ENCODE results near the gene SPACA5. TPM values are rescaled to one million over a fixed set of nuclear protein-coding genes. Genes with fewer than 3 reads are reported as not detected.
"Not testable (repeated sequence)": the region's sequence is repeated elsewhere in the genome, so short reads cannot be mapped to it uniquely, and the experiment has no call there.

The SPACA5 gene
- total RNA-seq, 1 donor from 2014 or later: not detected

GRCh38 chrX:48030237-48030636, 23.4 kb downstream of the SPACA5 start:
- Mint-ChIP-seq H3K4me1 (peaks cover 10% of the 10 kb centered on the region), H3K4me3 (no peak overlapping the region), H3K27ac (ENCODE audit: unreplicated experiment) (no peak overlapping the region), H3K9me3 (peaks cover 3% of the 10 kb centered on the region), H3K36me3 (ENCODE audit: low read depth) (no peaks in the 10 kb centered on the region), H3K27me3 (ENCODE audit: low read depth) (no peaks in the 10 kb centered on the region)
- no peak for DNase-seq (ENCODE audit: low read depth, low spot score)
- TF ChIP-seq CTCF (conservative IDR thresholded peaks at IDR 0.05): no peak

GRCh38 chrX:48030641-48031173, 23.9 kb downstream of the SPACA5 start:
- DNase-seq (ENCODE audit: low read depth, low spot score); H3K9me3 Mint-ChIP-seq; H3K27ac Mint-ChIP-seq (ENCODE audit: unreplicated experiment); H3K4me1 Mint-ChIP-seq; H3K4me3 Mint-ChIP-seq; H3K36me3 Mint-ChIP-seq (ENCODE audit: low read depth); H3K27me3 Mint-ChIP-seq (ENCODE audit: low read depth): not testable (repeated sequence)

- DNase-seq (ENCODE audit: low read depth, low spot score): no peak
- TF ChIP-seq CTCF (conservative IDR thresholded peaks at IDR 0.05): no peak
- H3K9me3 Mint-ChIP-seq: peaks cover 3% of the 10 kb centered on the region
- H3K4me3 Mint-ChIP-seq: no peak overlapping the region
- peaks cover 3% of the 10 kb centered on the region for H3K36me3 Mint-ChIP-seq (ENCODE audit: low read depth)
- no peaks in the 10 kb centered on the region for H3K4me1 Mint-ChIP-seq
- H3K27me3 Mint-ChIP-seq (ENCODE audit: low read depth): no peaks in the 10 kb centered on the region
- H3K27ac Mint-ChIP-seq (ENCODE audit: unreplicated experiment): no peak overlapping the region
Measured at GRCh38 chrX:48035891-48036290, 29.1 kb downstream of the SPACA5 start.

GRCh38 chrX:48043056-48043455, 36.3 kb downstream of the SPACA5 start:
- Mint-ChIP-seq H3K9me3 (peaks cover 10% of the 10 kb centered on the region), H3K27me3 (ENCODE audit: low read depth) (no peaks in the 10 kb centered on the region), H3K4me1 (no peaks in the 10 kb centered on the region), H3K27ac (ENCODE audit: unreplicated experiment) (no peak overlapping the region), H3K36me3 (ENCODE audit: low read depth) (peaks cover 5% of the 10 kb centered on the region), H3K4me3 (no peak overlapping the region)
- no peak for TF ChIP-seq CTCF (conservative IDR thresholded peaks at IDR 0.05)
- DNase-seq (ENCODE audit: low read depth, low spot score): no peak

GRCh38 chrX:48045410-48046311, 38.9 kb downstream of the SPACA5 start:
- Mint-ChIP-seq H3K9me3 (peaks cover 10% of the 10 kb centered on the region), H3K36me3 (ENCODE audit: low read depth) (peaks cover 2% of the 10 kb centered on the region), H3K27me3 (ENCODE audit: low read depth) (no peaks in the 10 kb centered on the region), H3K4me3 (no peak overlapping the region), H3K4me1 (no peaks in the 10 kb centered on the region), H3K27ac (ENCODE audit: unreplicated experiment) (no peak overlapping the region)
- DNase-seq (ENCODE audit: low read depth, low spot score): no peak
- no peak for TF ChIP-seq CTCF (conservative IDR thresholded peaks at IDR 0.05)

GRCh38 chrX:48046846-48047245, 40.1 kb downstream of the SPACA5 start:
- H3K4me1 Mint-ChIP-seq: no peaks in the 10 kb centered on the region
- no peaks in the 10 kb centered on the region for H3K27me3 Mint-ChIP-seq (ENCODE audit: low read depth)

More at GRCh38 chrX:48046846-48047245, 40.1 kb downstream of the SPACA5 start:
- TF ChIP-seq CTCF (conservative IDR thresholded peaks at IDR 0.05): no peak
- peaks cover 10% of the 10 kb centered on the region for H3K9me3 Mint-ChIP-seq
- H3K36me3 Mint-ChIP-seq (ENCODE audit: low read depth): peaks cover 2% of the 10 kb centered on the region
- H3K4me3 Mint-ChIP-seq: no peak overlapping the region
- H3K27ac Mint-ChIP-seq (ENCODE audit: unreplicated experiment): no peak overlapping the region
- DNase-seq (ENCODE audit: low read depth, low spot score): no peak

Measured in neural crest cell (in vitro differentiated cells).